Caco-2 (cell line): ENCODE data around the gene CCDC73. TPM values are rescaled to one million over a fixed set of nuclear protein-coding genes. Genes with fewer than 3 reads are reported as not detected.

Source experiments
- BruUV-seq: library from RNA; stranded (reverse); fragments of 400-500 nt; replicated peaks from 2 replicates; lab custom pipeline; 2021; lab: Mats Ljungman, UMichigan
- CTCF ChIA-PET: fragments of 300-600 bp; sonication (Branson Sonifier 250); formaldehyde crosslinking; loops from one replicate; lab custom pipeline; 2022; ENCODE audit warnings: antibody characterized with exemption; lab: Charles Lee
- POLR2A ChIA-PET: fragments of 300-600 bp; sonication (Branson Sonifier 250); formaldehyde crosslinking; loops from one replicate; lab custom pipeline; 2022; ENCODE audit warnings: antibody characterized with exemption; lab: Charles Lee
- DNase-seq, 2 experiments: peaks; one replicate each; pipeline versions ENCODE4 v3.0.0 to v3.0.0-alpha.2; 2020 to 2022
- H3K27me3 ChIP-seq: replicated peaks from 2 replicates; pipeline ENCODE4 v1.6.0; 2011; ENCODE audit warnings: low read length; ENCODE audit not compliant: control insufficient read depth, insufficient read depth
- H3K36me3 ChIP-seq: 2 replicates; pipeline ENCODE4 v1.5.1; 2011; ENCODE audit warnings: low read length; ENCODE audit not compliant: control insufficient read depth, insufficient read depth
- H3K4me1 ChIP-seq: fragments of 250-450 bp; sonication (Bioruptor Pico); 2 replicates; pipeline ENCODE4 v1.5.1; 2020; ENCODE audit warnings: mild to moderate bottlenecking
- H3K4me3 ChIP-seq: 2 replicates; pipeline ENCODE4 v1.5.1; 2011; ENCODE audit warnings: low read depth, mild to moderate bottlenecking, control low read depth, low read length
- H3K9me3 ChIP-seq: fragments of 250-450 bp; sonication (Bioruptor Pico); 2 replicates; pipeline ENCODE4 v1.5.1; 2020; ENCODE audit warnings: mild to moderate bottlenecking, moderate library complexity
- H3K27ac Mint-ChIP-seq: one replicate; pipeline ENCODE4 v1.8.0; 2022; ENCODE audit warnings: mixed read lengths; ENCODE audit not compliant: unreplicated experiment
- H3K27me3 Mint-ChIP-seq: one replicate; pipeline ENCODE4 v1.8.0; 2022; ENCODE audit warnings: mixed read lengths; ENCODE audit not compliant: insufficient read depth, unreplicated experiment
- H3K36me3 Mint-ChIP-seq: one replicate; pipeline ENCODE4 v1.8.0; 2022; ENCODE audit warnings: mild to moderate bottlenecking, mixed read lengths; ENCODE audit not compliant: insufficient read depth, unreplicated experiment
- H3K4me1 Mint-ChIP-seq: one replicate; pipeline ENCODE4 v1.8.0; 2022; ENCODE audit warnings: low read depth, mixed read lengths; ENCODE audit not compliant: unreplicated experiment
- H3K4me3 Mint-ChIP-seq: one replicate; pipeline ENCODE4 v1.8.0; 2022; ENCODE audit warnings: mild to moderate bottlenecking, moderate library complexity, mixed read lengths; ENCODE audit not compliant: unreplicated experiment
- H3K9me3 Mint-ChIP-seq: one replicate; pipeline ENCODE4 v1.8.0; 2022; ENCODE audit warnings: mixed read lengths; ENCODE audit not compliant: unreplicated experiment
- CTCF ChIP-seq, 2 experiments: fragments of 200-600 bp in 1 of 2; IDR thresholded peaks; 1 replicate in 1 of 2; 2 replicates in 1 of 2; pipeline versions ENCODE4 v1.5.1 to v1.8.0; 2011 to 2022; ENCODE audit warnings: antibody characterized with exemption in 1 of 2, control low read depth in 1 of 2, inconsistent platforms in 1 of 2, low read depth in 1 of 2, low read length in 1 of 2, mild to moderate bottlenecking in 1 of 2, moderate library complexity in 1 of 2; ENCODE audit not compliant: insufficient read depth in 1 of 2, severe bottlenecking in 1 of 2, unreplicated experiment in 1 of 2
- intact Hi-C: fragments of 100-400 bp; cut with micrococcal nuclease; formaldehyde crosslinking; loops from one replicate; pipeline ENCODE4 v1.10.0; 2022; ENCODE audit not compliant: unreplicated experiment
- total RNA-seq: library from RNA; stranded (reverse); gene quantifications from 2 replicates; pipeline ENCODE4 v1.2.3, GENCODE V29; 2022

CCDC73 gene
- total RNA-seq, 1 experiment from 2014 or later: not detected

- peak; percentile 71 for DNase-seq
- TF ChIP-seq CTCF (IDR thresholded peaks at IDR 0.05; ENCODE audit: insufficient read depth in 1 of 2, low read depth in 1 of 2, low read length in 1 of 2, severe bottlenecking in 1 of 2, unreplicated experiment in 1 of 2): no peak
- TSS peak; percentile 67 for BruUV-seq
- intact Hi-C loops: loop anchor here (1.0 to 10.0 kb wide), 2 partner anchors 8 to 1474 kb away; no protein-coding TSS in a partner anchor
- Mint-ChIP-seq H3K4me1 (peaks cover 11% of the 10 kb centered on the region), H3K27ac (peak overlapping the region; percentile 21), H3K27me3 (no peaks in the 10 kb centered on the region), H3K4me3 (peak overlapping the region; percentile 86), H3K36me3 (no peaks in the 10 kb centered on the region), H3K9me3 (no peaks in the 10 kb centered on the region)
- no peaks in the 10 kb centered on the region; the same call in none of the 2 replicates for H3K36me3 ChIP-seq
- peak overlapping the region; percentile 98 for H3K4me3 ChIP-seq
- no peaks in the 10 kb centered on the region for H3K27me3 ChIP-seq
- ChIA-PET POLR2A (interaction anchor here (0.7 kb wide), 1 partner anchor 182 kb away, joined by 3 read pairs; no protein-coding TSS in a partner anchor), CTCF (no interaction called here)
- no peaks in the 10 kb centered on the region for H3K9me3 ChIP-seq
- H3K4me1 ChIP-seq: peaks cover 5% of the 10 kb centered on the region
Measured at GRCh38 chr11:32830413-32830738, 35.9 kb upstream of the CCDC73 start.

- no TSS peak for BruUV-seq
- no peaks in the 10 kb centered on the region for H3K36me3 Mint-ChIP-seq
- H3K27me3 Mint-ChIP-seq: no peaks in the 10 kb centered on the region
- H3K4me1 ChIP-seq: peaks cover 5% of the 10 kb centered on the region
- peak within 1 kb of the TSS; percentile 83 for H3K27ac Mint-ChIP-seq
- no peaks in the 10 kb centered on the region for H3K9me3 ChIP-seq
- peak within 1 kb of the TSS; percentile 98 for H3K4me3 ChIP-seq
- DNase-seq: peak; percentile 79 to 91
- intact Hi-C loops: loop anchor here (1.0 to 10.0 kb wide), 2 partner anchors 8 to 1475 kb away; no protein-coding TSS in a partner anchor
- ChIA-PET POLR2A (interaction anchor here (0.5 to 0.7 kb wide), 3 partner anchors 63 to 598 kb away, joined by 3 read pairs; no protein-coding TSS in a partner anchor), CTCF (interaction anchor here (0.7 kb wide), 1 partner anchor 235 kb away, joined by 3 read pairs; no protein-coding TSS in a partner anchor)
- no peaks in the 10 kb centered on the region for H3K27me3 ChIP-seq
- peaks cover 11% of the 10 kb centered on the region for H3K4me1 Mint-ChIP-seq
- no peak for TF ChIP-seq CTCF (IDR thresholded peaks at IDR 0.05; ENCODE audit: insufficient read depth in 1 of 2, low read depth in 1 of 2, low read length in 1 of 2, severe bottlenecking in 1 of 2, unreplicated experiment in 1 of 2)
- no peaks in the 10 kb centered on the region for H3K9me3 Mint-ChIP-seq
- H3K4me3 Mint-ChIP-seq: peak within 1 kb of the TSS; percentile 86
- no peaks in the 10 kb centered on the region; the same call in none of the 2 replicates for H3K36me3 ChIP-seq
Measured at GRCh38 chr11:32829680-32830412, 35.4 kb upstream of the CCDC73 start, which contains the start of gene PRRG4. Gene PRRG4 (plus strand): TSS chr11:32829927. CDS start chr11:32830530, 603 bp downstream.

GRCh38 chr11:32829157-32829679 is 34.8 kb upstream of the CCDC73 start:
- DNase-seq: no peak
- Histone ChIP-seq H3K4me1 (peaks cover 5% of the 10 kb centered on the region), H3K4me3 (peak overlapping the region; percentile 98), H3K9me3 (no peaks in the 10 kb centered on the region), H3K27me3 (no peaks in the 10 kb centered on the region), H3K36me3 (no peaks in the 10 kb centered on the region; the same call in none of the 2 replicates)
- intact Hi-C loops: no loop called here
- Mint-ChIP-seq H3K27ac (peak overlapping the region; percentile 83), H3K4me3 (peak overlapping the region; percentile 86), H3K27me3 (no peaks in the 10 kb centered on the region), H3K4me1 (peaks cover 11% of the 10 kb centered on the region), H3K9me3 (no peaks in the 10 kb centered on the region), H3K36me3 (no peaks in the 10 kb centered on the region)
- TF ChIP-seq CTCF (IDR thresholded peaks at IDR 0.05; ENCODE audit: insufficient read depth in 1 of 2, low read depth in 1 of 2, low read length in 1 of 2, severe bottlenecking in 1 of 2, unreplicated experiment in 1 of 2): no peak
- ChIA-PET CTCF (interaction anchor here (0.7 kb wide), 1 partner anchor 236 kb away, joined by 3 read pairs; no protein-coding TSS in a partner anchor), POLR2A (interaction anchor here (0.6 kb wide), 1 partner anchor 597 kb away, joined by 3 read pairs; no protein-coding TSS in a partner anchor)
- TSS peak; percentile 74 for BruUV-seq
